ENCODE results near the gene PDE4B. TPM values are rescaled to one million over a fixed set of nuclear protein-coding genes. Genes with fewer than 3 reads are reported as not detected.

Gene PDE4B
- total RNA-seq, 2 donors from 2014 or later = 12.0 to 59.0 TPM

- intact Hi-C loops (cut with DNase I) = no loop called here
- DNase-seq (no peak), ATAC-seq (no peak)
Observed at GRCh38 chr1:66343569-66344325, 551.1 kb downstream of the PDE4B start.

- DNase-seq (no peak), ATAC-seq (no peak)
- intact Hi-C loops (cut with DNase I) = no loop called here
Observed at GRCh38 chr1:66346057-66346795, 553.5 kb downstream of the PDE4B start.

- no peak for ATAC-seq
- DNase-seq = no peak
- intact Hi-C loops (cut with DNase I) = no loop called here
Observed at GRCh38 chr1:66346873-66347272, 554.2 kb downstream of the PDE4B start.

GRCh38 chr1:66348776-66349175, 556.1 kb downstream of the PDE4B start:
- no peak for ATAC-seq
- intact Hi-C loops (cut with DNase I) = no loop called here
- DNase-seq = no peak

- intact Hi-C loops (cut with DNase I) = no loop called here
- DNase-seq = no peak
- ATAC-seq = peak in 1 of 2 donors; percentile 38
Observed at GRCh38 chr1:66349242-66349641, 556.5 kb downstream of the PDE4B start.

GRCh38 chr1:66350001-66350547, 557.4 kb downstream of the PDE4B start:
- DNase-seq = peak; percentile 40
- intact Hi-C loops (cut with DNase I) = no loop called here

GRCh38 chr1:66351478-66351877, 558.8 kb downstream of the PDE4B start:
- no peak for DNase-seq
- peak in 1 of 2 donors; percentile 66 for ATAC-seq
- intact Hi-C loops (cut with DNase I) = no loop called here

More at GRCh38 chr1:66350001-66350547, 557.4 kb downstream of the PDE4B start:
- peak; percentile 45 to 59 for ATAC-seq

- ATAC-seq (peak; percentile 20 to 30), DNase-seq (no peak)
- intact Hi-C loops (cut with DNase I) = no loop called here
Observed at GRCh38 chr1:66351913-66352312, 559.2 kb downstream of the PDE4B start.

- intact Hi-C loops (cut with DNase I) = no loop called here
- no peak for ATAC-seq
- DNase-seq = no peak
Observed at GRCh38 chr1:66352792-66353191, 560.1 kb downstream of the PDE4B start.

GRCh38 chr1:66353257-66353656, 560.6 kb downstream of the PDE4B start:
- intact Hi-C loops (cut with DNase I) = no loop called here
- ATAC-seq (no peak), DNase-seq (no peak)

GRCh38 chr1:66354311-66355201, 561.9 kb downstream of the PDE4B start:
- intact Hi-C loops (cut with DNase I) = no loop called here

GRCh38 chr1:66355756-66356155, 563.1 kb downstream of the PDE4B start:
- no peak for DNase-seq
- no peak for ATAC-seq
- intact Hi-C loops (cut with DNase I) = no loop called here

More at GRCh38 chr1:66354311-66355201, 561.9 kb downstream of the PDE4B start:
- no peak for DNase-seq
- ATAC-seq = peak in 1 of 2 donors; percentile 24

- DNase-seq (no peak), ATAC-seq (no peak)
- intact Hi-C loops (cut with DNase I) = no loop called here
Observed at GRCh38 chr1:66356605-66357004, 563.9 kb downstream of the PDE4B start.

GRCh38 chr1:66357021-66357420, 564.3 kb downstream of the PDE4B start:
- ATAC-seq (no peak), DNase-seq (no peak)
- intact Hi-C loops (cut with DNase I) = no loop called here

GRCh38 chr1:66357478-66358197, 564.9 kb downstream of the PDE4B start:
- no peak for ATAC-seq
- no peak for DNase-seq
- intact Hi-C loops (cut with DNase I) = no loop called here

- ATAC-seq (no peak), DNase-seq (no peak)
- intact Hi-C loops (cut with DNase I) = no loop called here
Observed at GRCh38 chr1:66359269-66359668, 566.6 kb downstream of the PDE4B start.

- ATAC-seq (no peak), DNase-seq (no peak)
- intact Hi-C loops (cut with DNase I) = no loop called here
Observed at GRCh38 chr1:66359815-66360214, 567.1 kb downstream of the PDE4B start.

- ATAC-seq = peak in 1 of 2 donors; percentile 66
- no peak for DNase-seq
- intact Hi-C loops (cut with DNase I) = no loop called here
Observed at GRCh38 chr1:66360285-66360724, 567.6 kb downstream of the PDE4B start.
